Kidney (tissue), 14 donors: Measurements from ENCODE around the gene RPS6KB2. TPM values are rescaled to one million over a fixed set of nuclear protein-coding genes. Genes with fewer than 3 reads are reported as not detected.

Experiments used
- DNase-seq, 5 donors: peaks; one replicate each; pipeline ENCODE4 v3.0.0-alpha.2; 2013 to 2020
- FAIRE-seq: peaks from 2 replicates; lab custom pipeline; 2012; peaks lifted over from hg19 to GRCh38; lab: Jason Lieb, UNC
- H3K27ac ChIP-seq, 2 donors: one replicate each; pipeline ENCODE4 v1.7.0; 2013; ENCODE audit warnings: low read depth in 2 of 2, low read length in 2 of 2, inconsistent platforms in 1 of 2
- H3K27me3 ChIP-seq: one replicate; pipeline ENCODE4 v1.7.1; 2013; ENCODE audit warnings: low read length, inconsistent platforms; ENCODE audit not compliant: control insufficient read depth, insufficient read depth
- H3K36me3 ChIP-seq, 3 donors: one replicate each; pipeline versions ENCODE4 v1.7.0 to v1.7.1; 2013; ENCODE audit warnings: low read length in 3 of 3, control low read depth in 1 of 3, inconsistent platforms in 1 of 3; ENCODE audit not compliant: insufficient read depth in 3 of 3, control insufficient read depth in 2 of 3
- H3K4me1 ChIP-seq, 3 donors: one replicate each; pipeline versions ENCODE4 v1.7.0 to v1.7.1; 2013; ENCODE audit warnings: low read length in 3 of 3, inconsistent platforms in 1 of 3, low read depth in 1 of 3; ENCODE audit not compliant: control insufficient read depth in 2 of 3, insufficient read depth in 2 of 3
- H3K4me3 ChIP-seq, 3 donors: one replicate each; pipeline versions ENCODE4 v1.7.0 to v1.8.1; 2013; ENCODE audit warnings: low read length in 3 of 3, control low read depth in 1 of 3, inconsistent platforms in 1 of 3
- H3K9ac ChIP-seq, 3 donors: one replicate each; pipeline versions ENCODE4 v1.7.0 to v1.7.1; 2013; ENCODE audit warnings: low read length in 3 of 3, control low read depth in 1 of 3, inconsistent platforms in 1 of 3
- H3K9me3 ChIP-seq, 3 donors: one replicate each; pipeline versions ENCODE4 v1.7.0 to v1.7.1; 2013; ENCODE audit warnings: low read length in 3 of 3, control low read depth in 1 of 3, inconsistent platforms in 1 of 3; ENCODE audit not compliant: control insufficient read depth in 2 of 3, insufficient read depth in 1 of 3
- intact Hi-C: fragments of 100-400 bp; cut with DNase I; formaldehyde crosslinking; loops from one replicate; pipeline ENCODE4 v1.11.1; 2022
- polyA plus RNA-seq: library from polyadenylated mRNA; stranded (reverse); fragments of 350-450 nt; fragmentation: Illumina TruSeq; extraction: RNeasy Lipid Tissue Mini Kit (QIAGEN cat#74804); gene quantifications from one replicate; pipeline ENCODE4 v1.2.3, GENCODE V29; 2014; ENCODE audit warnings: low read depth, low replicate concordance; ENCODE audit not compliant: insufficient read depth
- total RNA-seq: library from RNA; stranded (reverse); fragmentation: NEBNext Ultra II Directional; extraction: Animal tissue kit (Norgen Biotek cat#: 25700); gene quantifications from one replicate; pipeline ENCODE4 v1.2.1, GENCODE V29; 2021
- TF ChIP-seq, protein P1 (sequence below): IDR thresholded peaks from 3 replicates; pipeline ENCODE4 v1.5.1; 2012; ENCODE audit warnings: mild to moderate bottlenecking, moderate library complexity, borderline replicate concordance; ENCODE audit not compliant: insufficient read depth; ENCODE audit errors: extremely low read depth
- donor health status: control.
- donor health status: control.
- donor health status: control.
- donor health status: control.
- donor health status: control.
- donor health status: DM: yes; HTN: yes; CAD: no.
- donor health status: Normal renal cell carcinoma (clear cell type).

RPS6KB2 gene
- total and polyA plus RNA-seq, 2 donors from 2014 or later: 41.3 to 45.4 TPM

DNA sequence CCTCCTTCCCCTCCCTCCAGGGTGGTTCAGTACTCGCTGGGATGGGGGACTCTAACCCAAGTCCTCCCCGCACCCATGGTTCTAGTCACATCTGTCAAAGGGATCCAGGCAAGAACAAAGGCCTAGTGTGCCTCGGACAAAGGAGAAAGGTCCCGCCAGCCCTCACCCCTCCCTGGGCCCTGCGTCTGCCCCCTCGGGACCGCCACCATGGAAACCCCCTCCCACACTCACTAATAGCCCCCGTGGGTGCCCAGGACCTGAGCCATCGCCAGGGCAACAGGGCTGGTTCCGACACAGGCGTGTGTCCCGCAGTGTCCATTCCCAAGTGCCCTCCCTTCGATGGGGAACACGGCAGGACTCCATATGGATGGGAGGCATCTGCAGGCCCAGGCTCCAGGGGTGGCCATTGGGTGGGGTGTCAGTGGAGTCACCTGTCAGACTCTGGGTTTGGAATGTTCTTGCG, 17.9 kb upstream of the RPS6KB2 start:
- DNase-seq (no peak), FAIRE-seq (no peak)
- Histone ChIP-seq H3K4me3 (no peak overlapping the region), H3K27ac (no peak overlapping the region), H3K36me3 (no peaks in the 10 kb centered on the region), H3K4me1 (peaks cover 0 to 3% (median 0%) of the 10 kb centered on the region in 3 donors), H3K9me3 (no peaks in the 10 kb centered on the region), H3K27me3 (no peaks in the 10 kb centered on the region), H3K9ac (no peak overlapping the region)
- TF ChIP-seq, protein P1, sequence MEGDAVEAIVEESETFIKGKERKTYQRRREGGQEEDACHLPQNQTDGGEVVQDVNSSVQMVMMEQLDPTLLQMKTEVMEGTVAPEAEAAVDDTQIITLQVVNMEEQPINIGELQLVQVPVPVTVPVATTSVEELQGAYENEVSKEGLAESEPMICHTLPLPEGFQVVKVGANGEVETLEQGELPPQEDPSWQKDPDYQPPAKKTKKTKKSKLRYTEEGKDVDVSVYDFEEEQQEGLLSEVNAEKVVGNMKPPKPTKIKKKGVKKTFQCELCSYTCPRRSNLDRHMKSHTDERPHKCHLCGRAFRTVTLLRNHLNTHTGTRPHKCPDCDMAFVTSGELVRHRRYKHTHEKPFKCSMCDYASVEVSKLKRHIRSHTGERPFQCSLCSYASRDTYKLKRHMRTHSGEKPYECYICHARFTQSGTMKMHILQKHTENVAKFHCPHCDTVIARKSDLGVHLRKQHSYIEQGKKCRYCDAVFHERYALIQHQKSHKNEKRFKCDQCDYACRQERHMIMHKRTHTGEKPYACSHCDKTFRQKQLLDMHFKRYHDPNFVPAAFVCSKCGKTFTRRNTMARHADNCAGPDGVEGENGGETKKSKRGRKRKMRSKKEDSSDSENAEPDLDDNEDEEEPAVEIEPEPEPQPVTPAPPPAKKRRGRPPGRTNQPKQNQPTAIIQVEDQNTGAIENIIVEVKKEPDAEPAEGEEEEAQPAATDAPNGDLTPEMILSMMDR: no peak
- intact Hi-C loops: no loop called here

DNA sequence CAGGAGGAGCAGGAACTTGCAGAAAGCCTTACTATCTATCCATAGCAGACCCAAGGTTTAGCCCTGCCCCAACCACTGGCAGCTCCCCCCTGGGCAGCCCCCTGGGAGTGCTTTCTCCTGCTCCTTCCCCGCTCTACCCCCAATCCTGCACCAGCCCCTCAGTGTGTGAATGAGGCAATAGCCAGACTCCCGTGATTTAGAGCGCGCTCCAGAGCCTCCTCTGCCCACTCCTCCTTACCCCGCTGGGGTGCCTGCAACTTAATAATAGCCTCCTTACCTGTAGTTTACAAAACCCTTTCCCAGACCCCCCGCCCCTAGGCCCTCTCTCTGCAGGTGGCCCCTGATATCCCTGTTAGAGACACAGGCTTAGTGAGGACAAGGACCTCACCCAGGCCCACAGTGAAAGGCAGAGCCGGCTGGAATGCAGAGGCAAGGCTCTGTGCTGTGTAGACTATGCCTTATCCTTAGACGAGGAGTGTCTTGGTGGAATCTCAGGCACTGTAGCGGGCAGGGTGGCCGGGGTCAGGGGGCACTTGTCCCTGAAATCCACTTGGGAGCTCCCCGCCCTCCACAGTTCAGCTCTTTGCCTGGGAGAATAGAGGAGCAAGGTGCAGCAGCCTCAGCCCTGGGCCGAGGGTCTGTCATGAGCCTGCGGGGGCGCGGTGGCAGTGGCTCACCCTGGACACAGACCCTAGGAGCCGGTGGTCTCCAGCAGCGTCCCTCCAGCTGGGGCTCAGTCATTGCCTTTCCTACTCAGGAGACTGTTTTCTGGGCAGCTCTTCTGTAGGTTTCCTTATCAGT, 17.1 kb upstream of the RPS6KB2 start:
- no peak overlapping the region for H3K4me3 ChIP-seq
- no peaks in the 10 kb centered on the region for H3K9me3 ChIP-seq
- no peak overlapping the region for H3K27ac ChIP-seq
- DNase-seq (no peak), FAIRE-seq (no peak)
- no peaks in the 10 kb centered on the region for H3K36me3 ChIP-seq
- peaks cover 0 to 8% (median 0%) of the 10 kb centered on the region in 3 donors for H3K4me1 ChIP-seq
- no peaks in the 10 kb centered on the region for H3K27me3 ChIP-seq
- no peak overlapping the region for H3K9ac ChIP-seq
- TF ChIP-seq, protein P1: no peak
- intact Hi-C loops: no loop called here

DNA sequence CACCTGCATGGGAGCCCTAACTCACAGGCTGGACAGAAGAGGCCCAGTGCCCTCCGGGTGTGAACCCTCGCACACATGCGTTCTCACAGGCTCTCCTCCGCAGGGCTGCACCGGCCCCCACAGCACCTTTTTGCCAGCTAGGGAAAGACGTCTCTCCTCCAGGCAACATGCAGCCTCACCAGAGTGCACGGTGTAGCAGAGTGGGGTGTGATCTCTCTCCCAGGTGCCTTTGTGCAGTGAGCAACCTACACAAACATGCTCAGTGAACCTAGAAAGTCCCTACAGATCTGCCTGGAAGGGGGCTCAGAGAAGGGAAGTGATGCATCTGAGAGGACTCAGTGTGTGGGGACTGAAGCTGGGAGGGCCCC, 16.5 kb upstream of the RPS6KB2 start:
- peaks cover 0 to 9% (median 0%) of the 10 kb centered on the region in 3 donors for H3K4me1 ChIP-seq
- DNase-seq (no peak), FAIRE-seq (no peak)
- no peak overlapping the region for H3K4me3 ChIP-seq
- TF ChIP-seq, protein P1: no peak
- H3K27ac ChIP-seq: no peak overlapping the region
- H3K27me3 ChIP-seq: no peaks in the 10 kb centered on the region
- H3K9ac ChIP-seq: no peak overlapping the region
- intact Hi-C loops: no loop called here
- no peaks in the 10 kb centered on the region for H3K36me3 ChIP-seq
- H3K9me3 ChIP-seq: no peaks in the 10 kb centered on the region
